ENCODE measurements around the gene TESMIN. TPM values are rescaled to one million over a fixed set of nuclear protein-coding genes. Genes with fewer than 3 reads are reported as not detected.

The TESMIN gene
- total RNA-seq, 2 donors from 2014 or later, result 8.0 to 10.6 TPM

Other genes starting within 250 kb of the TESMIN start
- gene GAL, start 67.0 kb downstream of the TESMIN start, total RNA-seq, result under 1 TPM; 0.42 to 0.53 TPM
- gene CPT1A, start 90.4 kb upstream of the TESMIN start, total RNA-seq, result 10 to 100 TPM; 26.2 to 35.8 TPM
- gene MRPL21, start 152.3 kb upstream of the TESMIN start, total RNA-seq, result 10 to 100 TPM; 56.4 to 74.0 TPM
- 10 to 100 TPM; 29.2 to 40.6 TPM for gene IGHMBP2, start 152.4 kb upstream of the TESMIN start, total RNA-seq
- not detected for gene MRGPRD, start 229.5 kb upstream of the TESMIN start, total RNA-seq